Thoracic aorta (tissue), 2 donors: ENCODE results near the gene ROR1. TPM values are rescaled to one million over a fixed set of nuclear protein-coding genes. Genes with fewer than 3 reads are reported as not detected.

Experiments
- ATAC-seq: fragments of 150-250 bp; one replicate; pipeline ENCODE4 v1.8.0; 2017; ENCODE audit warnings: low read depth; ENCODE audit not compliant: insufficient number of reproducible peaks, low FRiP score
- DNase-seq: peaks from one replicate; pipeline ENCODE4 v3.0.0-alpha.2; 2020; ENCODE audit warnings: low spot score
- H3K27ac ChIP-seq, 2 donors: fragments of 200-600 bp; sonication (generic); 1 replicate in 1 of 2; 2 replicates in 1 of 2; pipeline ENCODE4 v1.5.1; 2016; ENCODE audit warnings: mild to moderate bottlenecking in 2 of 2, moderate library complexity in 2 of 2
- H3K27me3 ChIP-seq: fragments of 200-600 bp; sonication (generic); replicated peaks from 2 replicates; pipeline ENCODE4 v1.6.0; 2016; ENCODE audit warnings: mild to moderate bottlenecking; ENCODE audit not compliant: insufficient read depth
- H3K36me3 ChIP-seq: fragments of 200-600 bp; sonication (generic); one replicate; pipeline ENCODE4 v1.5.1; 2016
- H3K4me1 ChIP-seq, 2 donors: fragments of 200-600 bp; sonication (generic); 1 replicate in 1 of 2; 2 replicates in 1 of 2; pipeline versions ENCODE4 v1.5.1 to v1.6.0; 2016; ENCODE audit warnings: low read depth in 2 of 2, mild to moderate bottlenecking in 1 of 2; ENCODE audit not compliant: control insufficient read depth in 1 of 2
- H3K4me3 ChIP-seq: fragments of 200-600 bp; sonication (generic); 2 replicates; pipeline ENCODE4 v1.5.1; 2016; ENCODE audit warnings: mild to moderate bottlenecking
- H3K9me3 ChIP-seq: fragments of 200-600 bp; sonication (generic); 2 replicates; pipeline ENCODE4 v1.5.1; 2016
- CTCF ChIP-seq: fragments of 200-600 bp; sonication (generic); IDR thresholded peaks from one replicate; pipeline ENCODE4 v1.5.1; 2019; ENCODE audit warnings: antibody characterized with exemption
- total RNA-seq, 2 donors: library from RNA; depleted of rRNA; stranded (reverse); fragments of >200 nt; gene quantifications; one replicate each; pipeline versions ENCODE4 v1.1.0 to v1.2.3, GENCODE V29; 2016

Gene ROR1
- total RNA-seq, 2 donors from 2014 or later = 41.2 to 51.8 TPM

GRCh38 chr1:64167176-64167575 lies 393.4 kb downstream of the ROR1 start:
- no peak for DNase-seq
- no peak for ATAC-seq
- Histone ChIP-seq H3K27ac (no peak overlapping the region), H3K9me3 (no peaks in the 10 kb centered on the region), H3K27me3 (no peaks in the 10 kb centered on the region), H3K4me1 (peaks cover 11 to 33% of the 10 kb centered on the region in 2 donors), H3K36me3 (no peaks in the 10 kb centered on the region), H3K4me3 (no peak overlapping the region)
- TF ChIP-seq CTCF = no peak

GRCh38 chr1:64171246-64171645 lies 397.4 kb downstream of the ROR1 start:
- TF ChIP-seq CTCF = no peak
- DNase-seq (no peak), ATAC-seq (no peak)
- Histone ChIP-seq H3K4me1 (peaks cover 21 to 30% of the 10 kb centered on the region in 2 donors), H3K4me3 (no peak overlapping the region), H3K36me3 (no peaks in the 10 kb centered on the region), H3K27ac (peak overlapping the region; percentile 9 to 50), H3K9me3 (no peaks in the 10 kb centered on the region), H3K27me3 (no peaks in the 10 kb centered on the region)

- no peak overlapping the region for H3K4me3 ChIP-seq
- TF ChIP-seq CTCF = no peak
- H3K36me3 ChIP-seq = peaks cover 5% of the 10 kb centered on the region
- peaks cover 21 to 30% of the 10 kb centered on the region in 2 donors for H3K4me1 ChIP-seq
- no peaks in the 10 kb centered on the region for H3K9me3 ChIP-seq
- ATAC-seq (peak; percentile 29), DNase-seq (no peak)
- peak overlapping the region; percentile 9 to 50 for H3K27ac ChIP-seq
- no peaks in the 10 kb centered on the region for H3K27me3 ChIP-seq
These were observed 398.0 kb downstream of the ROR1 start for GRCh38 chr1:64171797-64172281.

GRCh38 chr1:64172458-64172983 lies 398.7 kb downstream of the ROR1 start:
- Histone ChIP-seq H3K27ac (peak overlapping the region in 1 of 2 donors; percentile 70), H3K4me3 (no peak overlapping the region), H3K27me3 (no peaks in the 10 kb centered on the region), H3K9me3 (no peaks in the 10 kb centered on the region), H3K4me1 (peaks cover 21 to 30% of the 10 kb centered on the region in 2 donors), H3K36me3 (peaks cover 9% of the 10 kb centered on the region)
- no peak for ATAC-seq
- no peak for DNase-seq
- no peak for TF ChIP-seq CTCF

GRCh38 chr1:64173336-64173940 lies 399.6 kb downstream of the ROR1 start:
- no peak overlapping the region for H3K4me3 ChIP-seq
- H3K9me3 ChIP-seq = no peaks in the 10 kb centered on the region
- peaks cover 21 to 30% of the 10 kb centered on the region in 2 donors for H3K4me1 ChIP-seq
- DNase-seq = no peak
- H3K27ac ChIP-seq = peak overlapping the region; percentile 43 to 70
- ATAC-seq = no peak
- no peaks in the 10 kb centered on the region for H3K27me3 ChIP-seq
- peaks cover 17% of the 10 kb centered on the region for H3K36me3 ChIP-seq
- no peak for TF ChIP-seq CTCF
